ENCODE results near the gene ERFE.
"Not testable (repeated sequence)": the region's sequence is repeated elsewhere in the genome, so short reads cannot be mapped to it uniquely, and the experiment has no call there.

The ERFE gene

GRCh38 chr2:238158509-238159070 is at the start of gene ERFE:
ERFE (plus strand) TSS chr2:238158970; CDS start chr2:238159008, 38 bp downstream.
- TF ChIP-seq, protein P1, sequence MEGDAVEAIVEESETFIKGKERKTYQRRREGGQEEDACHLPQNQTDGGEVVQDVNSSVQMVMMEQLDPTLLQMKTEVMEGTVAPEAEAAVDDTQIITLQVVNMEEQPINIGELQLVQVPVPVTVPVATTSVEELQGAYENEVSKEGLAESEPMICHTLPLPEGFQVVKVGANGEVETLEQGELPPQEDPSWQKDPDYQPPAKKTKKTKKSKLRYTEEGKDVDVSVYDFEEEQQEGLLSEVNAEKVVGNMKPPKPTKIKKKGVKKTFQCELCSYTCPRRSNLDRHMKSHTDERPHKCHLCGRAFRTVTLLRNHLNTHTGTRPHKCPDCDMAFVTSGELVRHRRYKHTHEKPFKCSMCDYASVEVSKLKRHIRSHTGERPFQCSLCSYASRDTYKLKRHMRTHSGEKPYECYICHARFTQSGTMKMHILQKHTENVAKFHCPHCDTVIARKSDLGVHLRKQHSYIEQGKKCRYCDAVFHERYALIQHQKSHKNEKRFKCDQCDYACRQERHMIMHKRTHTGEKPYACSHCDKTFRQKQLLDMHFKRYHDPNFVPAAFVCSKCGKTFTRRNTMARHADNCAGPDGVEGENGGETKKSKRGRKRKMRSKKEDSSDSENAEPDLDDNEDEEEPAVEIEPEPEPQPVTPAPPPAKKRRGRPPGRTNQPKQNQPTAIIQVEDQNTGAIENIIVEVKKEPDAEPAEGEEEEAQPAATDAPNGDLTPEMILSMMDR (IDR thresholded peaks at IDR 0.05; ENCODE audit: low read depth, low read length, missing control alignments), result peak; percentile 27
- peak within 1 kb of the TSS; percentile 19; the same call in 1 of the 2 replicates for H3K4me3 ChIP-seq (ENCODE audit: low read depth, low read length)
- no peak for DNase-seq (ENCODE audit: low read depth)

GRCh38 chr2:238113611-238114010 is 45.2 kb upstream of the ERFE start:
- no peak overlapping the region for H3K4me3 ChIP-seq (ENCODE audit: low read depth, low read length)
- no peak for DNase-seq (ENCODE audit: low read depth)
- TF ChIP-seq, protein P1 (IDR thresholded peaks at IDR 0.05; ENCODE audit: low read depth, low read length, missing control alignments), result no peak

GRCh38 chr2:238114331-238114841 is 44.4 kb upstream of the ERFE start:
- TF ChIP-seq, protein P1 (IDR thresholded peaks at IDR 0.05; ENCODE audit: low read depth, low read length, missing control alignments), result no peak
- no peak for DNase-seq (ENCODE audit: low read depth)
- H3K4me3 ChIP-seq (ENCODE audit: low read depth, low read length), result no peak overlapping the region

GRCh38 chr2:238114851-238115660 is 43.7 kb upstream of the ERFE start:
- TF ChIP-seq, protein P1 (IDR thresholded peaks at IDR 0.05; ENCODE audit: low read depth, low read length, missing control alignments), result no peak
- no peak for DNase-seq (ENCODE audit: low read depth)
- no peak overlapping the region for H3K4me3 ChIP-seq (ENCODE audit: low read depth, low read length)

GRCh38 chr2:238115709-238116108 is 43.1 kb upstream of the ERFE start:
- H3K4me3 ChIP-seq (ENCODE audit: low read depth, low read length); DNase-seq (ENCODE audit: low read depth): not testable (repeated sequence)

DNA sequence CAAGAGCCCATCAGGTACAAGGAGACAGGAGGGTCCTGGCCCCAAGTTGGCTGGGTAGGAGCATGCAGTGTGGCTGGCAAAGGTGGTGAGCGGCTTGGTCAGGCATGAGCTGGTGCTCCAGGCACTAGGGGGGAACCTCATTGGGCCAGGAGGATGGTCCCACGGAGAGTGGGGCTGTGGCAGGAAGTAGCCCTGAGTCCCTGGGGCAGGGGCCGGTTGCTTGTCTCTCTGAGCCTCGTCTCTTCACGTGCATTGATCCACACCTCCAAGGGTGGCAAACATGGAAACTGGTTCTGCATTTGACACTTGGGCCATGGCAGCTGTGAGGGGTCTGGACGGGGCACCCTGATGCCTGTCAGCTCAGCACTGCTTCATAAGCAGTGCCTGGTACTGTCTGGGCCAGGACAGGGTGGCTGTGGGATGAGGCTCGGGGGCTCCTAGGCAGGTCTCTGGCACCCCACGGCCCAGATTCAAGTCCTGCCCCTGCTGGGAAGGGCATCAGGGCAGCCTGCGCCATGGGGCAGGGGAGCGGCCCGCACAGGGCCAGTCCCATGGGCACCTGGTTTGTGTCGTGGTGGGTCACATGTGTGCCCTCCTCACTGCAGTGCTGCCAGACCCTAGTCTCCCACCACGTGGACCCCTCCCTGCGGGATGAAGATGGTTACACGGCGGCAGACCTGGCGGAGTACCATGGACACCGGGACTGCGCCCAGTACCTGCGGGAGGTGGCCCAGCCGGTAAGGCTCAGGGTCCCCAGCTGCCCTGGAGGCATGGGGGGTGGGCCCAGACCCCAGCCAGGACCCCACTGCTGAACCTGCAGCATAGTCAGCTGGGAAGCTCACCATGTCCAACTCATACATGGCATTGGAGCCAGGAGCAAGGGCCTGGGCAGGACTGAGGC is 42.2 kb upstream of the ERFE start:
- TF ChIP-seq, protein P1 (IDR thresholded peaks at IDR 0.05; ENCODE audit: low read depth, low read length, missing control alignments), result no peak
- DNase-seq (ENCODE audit: low read depth), result no peak
- no peak overlapping the region for H3K4me3 ChIP-seq (ENCODE audit: low read depth, low read length)

Data from GM12864 (cell line).